Heart right ventricle (tissue), 16 donors: ENCODE results near the gene TTC19. TPM values are rescaled to one million over a fixed set of nuclear protein-coding genes. Genes with fewer than 3 reads are reported as not detected.

ENCODE experiments used
- ATAC-seq, 8 donors: fragments of 200-7000 bp; cut with Tn5 transposase; one replicate each; pipeline ENCODE4 v1.9.1; 2020; ENCODE audit warnings: mild to moderate bottlenecking in 8 of 8, moderate library complexity in 8 of 8, moderate number of reproducible peaks in 1 of 8
- DNase-seq, 2 donors: peaks; one replicate each; pipeline ENCODE4 v3.0.0-alpha.2; 2020
- H3K27ac ChIP-seq, 10 donors: fragments of 200-600 bp; sonication (generic) in 2 of 10; one replicate each; pipeline versions ENCODE4 v1.5.0 to v1.8.0; 2020 to 2022; ENCODE audit warnings: mild to moderate bottlenecking in 3 of 10
- H3K27me3 ChIP-seq, 7 donors: fragments of 200-600 bp; one replicate each; pipeline ENCODE4 v1.8.0; 2021 to 2022; ENCODE audit warnings: mild to moderate bottlenecking in 2 of 7
- H3K36me3 ChIP-seq, 9 donors: fragments of 200-600 bp; sonication (generic) in 1 of 9; one replicate each; pipeline versions ENCODE4 v1.5.0 to v1.8.0; 2020 to 2022; ENCODE audit warnings: mild to moderate bottlenecking in 2 of 9
- H3K4me1 ChIP-seq, 9 donors: fragments of 200-600 bp; sonication (generic) in 1 of 9; one replicate each; pipeline versions ENCODE4 v1.5.0 to v1.8.0; 2020 to 2022; ENCODE audit warnings: mild to moderate bottlenecking in 4 of 9
- H3K4me3 ChIP-seq, 10 donors: fragments of 200-600 bp; sonication (generic) in 2 of 10; one replicate each; pipeline versions ENCODE4 v1.5.0 to v1.8.0; 2020 to 2022; ENCODE audit warnings: mild to moderate bottlenecking in 7 of 10, moderate library complexity in 2 of 10
- H3K9me3 ChIP-seq, 11 donors: fragments of 200-600 bp in 10 of 11; sonication (generic) in 2 of 11; one replicate each; pipeline versions ENCODE4 v1.5.0 to v1.8.0; 2013 to 2022; ENCODE audit warnings: mild to moderate bottlenecking in 2 of 11, control low read depth in 1 of 11, moderate library complexity in 1 of 11
- CTCF ChIP-seq, 9 donors: fragments of 200-600 bp; sonication (generic) in 2 of 9; IDR thresholded peaks; one replicate each; pipeline versions ENCODE4 v1.5.0 to v1.8.0; 2021 to 2022; ENCODE audit warnings: antibody characterized with exemption in 9 of 9, mild to moderate bottlenecking in 5 of 9, moderate library complexity in 1 of 9
- WGBS, 2 donors: extraction: QIAGEN DNeasy Blood & Tissue Kit; methylation state at CpG; one replicate each; pipeline ENCODE4 v1.1.7; 2013; ENCODE audit warnings: inconsistent platforms in 1 of 2; 5-methylcytosine and 5-hydroxymethylcytosine counted together
- intact Hi-C, 10 donors: fragments of 100-400 bp; cut with DNase I; formaldehyde crosslinking; loops; one replicate each; pipeline versions ENCODE4 v1.11.1 to v1.14.2; 2022
- polyA plus RNA-seq, 2 donors: library from polyadenylated mRNA; stranded (reverse); fragments of 200-250 nt; gene quantifications; one replicate each; pipeline ENCODE4 v1.2.3, GENCODE V29; 2013
- total RNA-seq, 10 donors: library from RNA; stranded (reverse); fragmentation: NEBNext Ultra II Directional in 3 of 10; extraction: Animal tissue kit (Norgen Biotek cat#: 25700) in 3 of 10; gene quantifications; one replicate each; pipeline versions ENCODE4 v1.2.1 to v1.2.4, GENCODE V29; 2021 to 2023
- donor health status: Arrhythmogenic right ventricular cardiomyopathy.
- donor health status: ischemic (EF 13 %, LVEDD 7.1; RV severe dilation, severe dysfunction).
- donor health status: healthy with polysubstance abuse.
- donor health status: DM: no; HTN: yes; CAD: no.
- donor health status: DM: no; HTN: no; CAD: no.
- donor health status: ischemic (EF 25% LVEDD 6.9; RV normal size, moderate dysfunction).
- donor health status: ischemic (EF 25% LVEDD 5.7; RV mildly dilated, moderate dysfunction).
- donor health status: healthy.
- donor health status: DM: yes; HTN: yes; CAD: no.
- donor health status: Ischemic cardiomyopathy.
- donor health status: ischemic (EF 35%, LVEDD 5.7; RV mildly dilated, moderate dysfunction).
- donor health status: nonischemic (EF 11% LVEDD 7.7; RV severe dilation, severe dysfunction).
- donor health status: DM: yes; HTN: yes; CAD: no.
- donor health status: PGD.
- donor health status: ischemic (EF 29% LVEDD 5.4; RV normal size, mild dysfunction).
- donor health status: nonischemic (EF 23%, LVEDD 6.1; RV moderate dilation, normal function).

TTC19 gene
- total and polyA plus RNA-seq, 12 donors, result 10.8 to 41.1 (median 26.7) TPM

DNA sequence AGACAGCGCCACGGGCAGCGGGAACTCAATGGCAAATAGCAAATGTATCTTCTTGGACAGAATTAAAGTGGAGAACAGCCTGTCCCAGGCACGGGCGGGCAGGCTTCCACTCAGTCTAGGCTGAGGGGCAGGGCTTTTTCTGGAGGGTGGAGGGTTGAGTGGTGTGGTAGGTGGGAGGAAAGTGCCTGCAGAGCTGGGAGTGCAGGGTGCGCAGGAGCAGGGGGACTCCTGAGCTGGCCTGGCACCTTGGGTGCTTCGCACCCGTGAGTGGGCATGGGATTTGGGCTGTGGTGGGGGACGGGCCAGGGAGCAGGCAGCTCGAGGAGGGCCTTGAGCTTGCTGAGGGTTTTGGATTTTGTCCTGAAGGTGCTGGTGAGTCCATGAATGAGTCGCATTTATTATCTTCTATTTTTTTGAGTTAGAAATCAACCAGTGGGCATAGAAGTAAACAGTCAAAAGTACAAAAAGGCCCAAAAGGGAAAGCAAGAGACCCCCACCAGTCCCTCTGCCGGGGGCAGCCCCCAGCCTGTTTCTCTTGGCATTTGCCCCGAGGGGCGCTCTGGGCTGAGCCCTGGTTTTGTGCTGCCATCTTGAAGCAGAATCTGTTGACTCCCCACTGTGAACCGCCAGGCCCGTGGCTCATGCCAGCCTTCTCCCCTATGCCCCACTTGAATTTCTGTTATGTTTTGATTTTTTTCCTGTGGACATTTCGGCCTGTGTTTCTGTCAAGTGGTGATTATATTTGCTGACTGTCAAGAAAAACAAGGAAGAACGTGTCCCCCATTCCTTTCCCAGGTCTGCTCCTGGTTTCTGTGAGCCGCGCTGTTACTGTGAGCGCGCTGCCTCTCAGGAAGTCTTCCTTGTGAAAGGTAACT lies 46.5 kb upstream of the TTC19 start:
- H3K4me1 ChIP-seq, result peaks cover 0 to 20% (median 0%) of the 10 kb centered on the region in 9 donors
- 80 to 85% methylated on average over 21 to 22 of the region's 22 CpGs for WGBS, 2 donors
- TF ChIP-seq CTCF (IDR thresholded peaks at IDR 0.05), result no peak

DNA sequence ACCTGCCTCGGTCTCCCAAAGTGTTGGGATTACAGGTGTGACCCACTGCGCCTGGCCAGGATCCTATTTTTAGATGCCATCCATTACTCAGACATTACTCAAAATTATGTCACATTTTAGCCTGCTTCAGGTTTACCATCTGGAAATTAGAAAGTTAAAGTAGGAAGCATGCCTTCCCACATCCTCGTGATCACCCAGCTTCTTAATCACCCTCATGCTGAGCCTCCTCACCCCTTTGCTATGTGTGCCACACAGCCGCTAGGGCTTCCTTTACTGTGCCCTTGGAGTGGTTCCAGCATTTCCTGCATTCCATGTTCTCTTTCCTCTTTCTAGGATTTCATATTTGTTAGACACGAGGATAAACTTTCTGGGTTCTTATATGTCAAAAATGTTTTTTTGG lies 45.4 kb upstream of the TTC19 start:
- Histone ChIP-seq H3K27ac (no peak overlapping the region), H3K36me3 (no peaks in the 10 kb centered on the region), H3K27me3 (no peaks in the 10 kb centered on the region), H3K9me3 (no peaks in the 10 kb centered on the region), H3K4me1 (peaks cover 0 to 30% (median 0%) of the 10 kb centered on the region in 9 donors), H3K4me3 (no peak overlapping the region)
- no peak for TF ChIP-seq CTCF (IDR thresholded peaks at IDR 0.05)
- ATAC-seq, result no peak
- WGBS, 2 donors, result 60 to 77% methylated on average over 5 of the region's 5 CpGs
- DNase-seq, result no peak
- intact Hi-C loops, result no loop called here

More for the DNA sequence above, 46.5 kb upstream of the TTC19 start:
- intact Hi-C loops, result no loop called here
- DNase-seq (no peak), ATAC-seq (no peak)
- Histone ChIP-seq H3K4me3 (no peak overlapping the region), H3K27ac (no peak overlapping the region), H3K9me3 (no peaks in the 10 kb centered on the region), H3K36me3 (no peaks in the 10 kb centered on the region), H3K27me3 (no peaks in the 10 kb centered on the region)

- ATAC-seq (no peak), DNase-seq (no peak)
- TF ChIP-seq CTCF (IDR thresholded peaks at IDR 0.05), result no peak
- H3K4me3 ChIP-seq, result no peak overlapping the region
- H3K9me3 ChIP-seq, result no peaks in the 10 kb centered on the region
- H3K4me1 ChIP-seq, result peaks cover 0 to 37% (median 0%) of the 10 kb centered on the region in 9 donors
- H3K36me3 ChIP-seq, result no peaks in the 10 kb centered on the region
- intact Hi-C loops, result no loop called here
- no peaks in the 10 kb centered on the region for H3K27me3 ChIP-seq
- H3K27ac ChIP-seq, result no peak overlapping the region
- 80 to 81% methylated on average over 14 of the region's 14 CpGs for WGBS, 2 donors
These were observed 43.7 kb upstream of the TTC19 start for GRCh38 chr17:15955793-15956541.

- Histone ChIP-seq H3K27me3 (no peaks in the 10 kb centered on the region), H3K4me1 (peaks cover 0 to 37% (median 0%) of the 10 kb centered on the region in 9 donors), H3K9me3 (no peaks in the 10 kb centered on the region), H3K27ac (no peak overlapping the region), H3K4me3 (no peak overlapping the region), H3K36me3 (no peaks in the 10 kb centered on the region)
- no peak for DNase-seq
- intact Hi-C loops, result no loop called here
- no peak for ATAC-seq
- 90 to 96% methylated on average over 6 of the region's 6 CpGs for WGBS, 2 donors
- no peak for TF ChIP-seq CTCF (IDR thresholded peaks at IDR 0.05)
These were observed 42.4 kb upstream of the TTC19 start for GRCh38 chr17:15957206-15957605.
